ENCODE measurements around the gene DHRSX.
"Not testable (repeated sequence)": the region's sequence is repeated elsewhere in the genome, so short reads cannot be mapped to it uniquely, and the experiment has no call there.

DHRSX gene

DNA sequence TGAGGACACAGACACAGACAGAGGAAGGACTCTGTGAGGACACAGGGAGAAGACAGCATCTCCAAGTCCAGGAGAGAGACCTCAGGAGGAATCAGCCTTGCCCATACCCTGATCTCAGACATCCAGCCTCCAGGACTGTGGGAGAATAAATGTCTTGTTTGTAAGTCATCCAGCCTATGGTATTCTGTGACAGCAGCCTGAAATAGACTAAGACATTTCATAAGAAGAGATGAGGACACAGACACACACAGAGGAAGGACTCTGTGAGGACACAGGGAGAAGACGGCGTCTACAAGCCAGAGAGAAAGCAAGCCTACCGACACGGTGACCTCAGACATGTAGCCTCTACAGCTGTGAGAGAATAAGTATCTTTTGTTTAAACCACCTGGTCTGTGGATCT, 112.1 kb downstream of the DHRSX start:
- FAIRE-seq = no peak

DNA sequence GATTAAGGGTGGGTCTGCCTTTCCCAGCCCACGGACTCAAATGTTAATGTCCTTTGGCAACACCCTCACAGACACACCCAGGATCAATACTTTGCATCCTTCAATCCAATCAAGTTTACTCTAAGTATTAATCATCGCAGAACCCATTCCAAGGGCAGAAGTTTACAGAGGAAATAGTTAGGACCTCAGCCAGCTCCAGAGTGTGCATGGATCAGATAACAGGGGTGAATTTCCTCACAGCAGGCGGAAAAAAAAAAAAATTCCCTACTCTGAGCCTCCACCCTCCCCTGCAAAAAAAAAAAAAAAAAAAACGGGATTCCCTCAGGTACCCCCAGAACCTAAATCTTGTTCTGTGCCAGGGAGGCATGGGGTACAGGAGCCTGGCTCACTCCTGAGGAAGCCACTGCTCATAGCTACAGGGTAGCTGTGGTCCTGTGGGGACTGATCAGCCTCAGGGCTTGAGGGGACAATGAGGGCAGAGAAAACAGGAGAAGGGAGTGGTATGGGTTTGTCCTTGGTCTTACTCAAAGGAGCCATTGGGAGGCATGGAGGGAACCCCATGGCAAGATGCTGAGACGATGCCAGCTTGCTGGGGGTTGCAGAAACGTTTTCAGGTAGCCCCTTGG, 113.0 kb downstream of the DHRSX start:
- FAIRE-seq = no peak

DNA sequence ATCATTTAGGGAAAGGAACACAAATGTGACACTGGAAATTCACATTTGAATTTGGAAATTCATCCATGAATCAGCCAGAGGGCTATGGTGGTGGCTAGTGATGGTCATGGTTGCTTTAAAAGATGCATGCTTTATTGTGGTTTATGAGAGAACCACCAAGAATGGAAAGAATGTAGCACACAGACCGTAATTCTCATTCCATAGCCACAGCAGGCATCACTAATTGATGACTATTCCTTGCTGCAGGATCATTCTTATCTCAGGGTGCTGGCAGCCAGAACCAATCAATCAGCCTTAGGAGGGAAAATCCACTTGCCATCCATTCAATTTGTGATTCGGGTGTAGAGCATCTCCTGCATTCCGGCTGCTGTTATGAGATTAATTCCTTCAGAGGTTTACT, 115.6 kb downstream of the DHRSX start:
- no peak for FAIRE-seq

DNA sequence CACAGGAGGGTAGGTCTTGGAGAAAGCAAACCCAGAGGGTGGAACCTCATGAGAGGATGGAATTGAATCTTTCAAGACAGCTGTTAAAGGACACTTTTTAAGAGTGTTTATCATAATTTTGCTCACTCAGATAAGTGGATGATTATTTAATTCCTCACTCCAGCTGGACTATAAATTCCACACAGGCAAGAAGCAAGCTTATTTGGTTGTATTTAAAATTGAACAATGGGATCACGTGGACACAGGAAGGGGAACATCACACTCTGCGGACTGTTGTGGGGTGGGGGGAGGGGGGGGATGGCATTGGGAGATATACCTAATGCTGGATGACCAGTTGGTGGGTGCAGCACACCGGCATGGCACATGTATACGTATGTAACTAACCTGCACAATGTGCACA, 116.3 kb downstream of the DHRSX start:
- no peak for FAIRE-seq

DNA sequence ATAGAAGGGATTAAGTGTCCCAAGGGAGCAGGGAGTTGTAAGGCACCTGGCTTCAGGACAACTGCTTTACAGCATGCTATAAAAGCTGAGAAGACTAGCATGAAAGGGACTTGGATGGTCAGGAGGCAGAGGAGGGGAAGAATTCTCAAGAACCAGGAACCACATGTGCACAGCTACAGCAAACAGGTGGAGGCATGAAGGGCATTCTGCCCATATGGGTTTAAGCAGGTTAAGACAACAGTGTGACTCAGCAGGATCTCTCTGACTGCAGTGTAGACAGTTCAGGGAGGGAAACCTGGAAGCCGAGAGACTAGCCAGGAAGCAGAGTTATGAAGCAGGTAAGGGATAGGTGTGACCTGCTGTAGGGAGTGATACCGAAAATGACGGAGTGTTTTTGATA, 117.0 kb downstream of the DHRSX start:
- no peak for FAIRE-seq

DNA sequence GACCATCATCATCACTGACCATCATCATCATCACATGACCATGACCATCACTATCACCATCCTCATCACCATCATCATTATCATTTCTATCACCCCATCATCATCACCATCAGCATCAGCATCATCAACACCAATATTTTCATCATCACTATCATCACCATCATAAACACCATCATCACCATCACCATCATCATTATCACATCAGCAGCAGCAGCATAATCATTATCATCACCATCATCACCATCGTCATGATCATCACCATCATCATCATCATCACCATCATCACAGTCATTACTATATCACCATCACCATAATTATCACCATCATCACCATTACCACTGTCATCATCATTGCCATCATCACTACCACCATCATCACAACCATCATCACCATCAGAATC, 117.6 kb downstream of the DHRSX start:
- no peak for FAIRE-seq

DNA sequence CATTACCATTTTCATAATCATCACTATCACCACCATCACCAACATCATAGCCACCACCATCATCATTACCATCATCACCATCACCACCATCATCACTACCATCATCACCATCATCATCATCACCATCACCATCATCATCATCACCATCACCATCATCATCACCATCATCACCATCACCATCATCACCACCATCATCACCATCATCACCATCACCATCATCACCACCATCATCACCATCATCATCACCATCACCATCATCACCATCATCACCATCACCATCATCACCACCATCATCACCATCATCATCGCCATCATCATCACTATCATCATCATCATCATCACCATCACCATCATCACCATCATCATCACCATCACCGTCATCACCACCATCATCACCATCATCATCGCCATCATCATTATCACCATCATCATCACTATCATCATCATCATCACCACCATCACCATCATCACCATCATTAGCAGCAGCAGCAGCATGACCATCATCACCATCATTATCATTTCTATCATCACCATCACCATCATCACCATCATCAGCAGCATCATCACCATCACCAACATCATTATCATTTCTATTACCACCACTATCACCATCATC, 118.2 kb downstream of the DHRSX start:
- FAIRE-seq = not testable (repeated sequence)

DNA sequence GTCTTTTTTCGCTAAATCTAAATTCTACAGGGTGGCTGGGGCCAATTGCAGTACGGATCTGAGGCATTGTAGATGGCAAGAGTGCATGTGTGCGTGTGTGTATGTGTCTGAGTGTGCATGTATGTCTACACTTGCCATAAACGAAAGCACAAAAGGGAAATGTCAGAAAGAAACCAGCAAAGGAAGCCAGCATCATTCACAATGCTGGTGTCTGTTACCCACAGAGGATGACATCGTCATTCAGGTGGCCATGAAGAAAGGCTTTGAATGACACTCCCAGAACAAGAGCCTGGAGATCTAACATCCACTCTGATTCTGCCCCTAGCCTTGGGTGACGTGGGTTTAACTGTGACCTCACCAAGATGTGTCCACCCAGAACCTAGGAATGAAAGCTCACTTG, 124.6 kb downstream of the DHRSX start:
- FAIRE-seq = no peak

DNA sequence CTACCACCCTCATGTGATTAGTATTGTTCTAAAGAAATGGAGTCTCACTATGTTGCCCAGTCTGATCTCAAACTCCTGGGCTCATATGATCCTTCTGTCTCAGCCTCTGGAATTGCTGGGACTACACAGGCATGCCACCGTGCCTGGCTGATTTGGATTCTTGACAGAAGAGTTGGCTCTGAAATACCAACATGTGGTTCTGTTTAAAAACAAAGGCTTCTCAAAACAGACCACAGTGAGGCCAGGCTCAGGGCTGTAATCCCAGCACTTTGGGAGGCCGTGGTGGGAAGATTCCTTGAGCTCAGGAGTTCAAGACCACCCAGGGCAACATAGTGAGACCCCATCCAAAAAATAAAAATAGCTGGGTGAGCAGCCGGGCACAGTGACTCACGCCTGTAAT, 126.7 kb downstream of the DHRSX start:
- FAIRE-seq = no peak

DNA sequence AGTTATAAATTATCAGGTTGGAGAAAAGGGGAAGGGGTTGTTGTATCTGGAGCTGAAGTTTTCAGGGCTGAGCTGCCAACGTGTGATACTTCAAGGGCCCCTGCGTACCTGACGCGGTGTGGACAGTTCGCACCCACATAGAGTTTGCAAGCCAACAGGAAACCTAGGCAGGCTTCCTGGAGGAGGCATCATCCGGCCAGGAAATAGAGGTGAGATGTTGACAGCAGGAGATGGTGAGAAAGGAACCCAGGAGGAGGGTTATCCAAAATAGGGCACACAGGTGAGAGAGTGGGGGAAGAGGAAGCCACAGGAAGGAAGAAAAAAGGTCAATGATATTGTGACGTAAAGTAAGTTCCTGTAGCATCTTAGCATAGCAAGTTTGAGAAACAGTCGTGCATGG, 127.2 kb downstream of the DHRSX start:
- FAIRE-seq = no peak

DNA sequence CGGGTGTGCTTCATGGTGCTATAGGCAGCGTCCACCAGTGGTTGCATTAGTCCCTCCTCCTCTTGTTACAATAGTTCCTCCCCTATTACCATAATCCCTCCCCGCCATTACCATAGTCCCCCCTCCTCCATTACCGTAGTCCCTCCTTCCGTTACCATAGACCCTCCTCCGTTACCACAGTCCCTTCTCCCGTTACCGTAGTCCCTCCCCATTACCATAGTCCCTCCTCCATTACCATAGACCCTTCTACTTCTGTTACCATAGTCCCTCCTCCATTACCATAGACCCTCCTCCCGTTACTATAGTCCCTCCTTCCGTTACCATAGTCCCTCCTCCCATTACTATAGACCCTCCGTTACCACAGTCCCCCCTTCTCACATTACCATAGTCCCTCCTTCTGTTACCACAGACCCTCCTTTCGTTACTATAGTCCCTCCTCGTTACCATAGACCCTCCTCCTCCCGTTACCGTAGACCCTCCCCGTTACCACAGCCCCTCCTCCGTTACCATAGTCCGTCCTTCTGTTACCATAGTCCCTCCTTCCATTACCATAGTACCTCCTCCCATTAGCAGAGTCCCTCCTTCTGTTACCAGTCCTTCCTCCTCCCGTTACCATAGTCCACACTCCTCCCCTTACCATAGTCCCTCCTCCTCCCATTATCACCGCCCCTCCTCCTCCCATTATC, 129.6 kb downstream of the DHRSX start:
- FAIRE-seq = no peak

DNA sequence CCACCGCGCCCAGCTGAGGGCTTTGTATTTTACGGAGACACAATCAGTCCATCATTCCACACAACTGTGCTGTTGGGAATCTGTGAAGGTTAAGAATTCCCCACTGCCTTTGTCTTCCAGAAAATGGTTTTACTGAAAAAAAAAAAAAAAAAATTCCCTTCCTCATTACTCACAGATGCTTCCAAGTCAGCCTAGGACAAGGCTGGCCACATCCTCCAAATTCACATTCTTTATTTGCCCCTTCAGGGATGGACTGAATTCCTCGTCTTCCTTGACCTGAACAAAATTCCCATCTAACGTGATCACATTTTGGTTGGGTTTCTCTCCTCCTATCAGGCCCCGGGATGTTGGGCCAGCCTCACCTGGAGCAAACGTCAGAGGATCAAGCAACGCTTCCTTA, 130.3 kb downstream of the DHRSX start:
- no peak for FAIRE-seq

DNA sequence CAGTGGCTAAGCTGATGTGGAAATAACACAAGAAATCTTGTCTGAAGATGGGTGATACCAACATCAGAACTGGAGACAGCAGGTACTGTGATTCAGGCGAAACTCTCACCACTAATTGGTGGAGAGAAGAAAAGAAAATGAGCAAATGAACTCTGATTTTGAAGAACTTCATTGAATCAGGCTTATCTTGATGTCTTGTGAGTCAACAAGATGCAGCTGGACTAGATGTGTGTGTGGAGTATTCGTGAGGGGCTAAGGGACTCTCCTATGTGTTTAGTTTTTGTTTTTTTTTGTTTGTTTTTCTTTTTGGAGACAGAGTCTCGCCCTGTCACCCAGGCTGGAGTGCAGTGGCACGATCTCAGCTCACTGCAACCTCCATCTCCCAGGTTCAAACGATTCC, 131.6 kb downstream of the DHRSX start:
- FAIRE-seq = no peak

DNA sequence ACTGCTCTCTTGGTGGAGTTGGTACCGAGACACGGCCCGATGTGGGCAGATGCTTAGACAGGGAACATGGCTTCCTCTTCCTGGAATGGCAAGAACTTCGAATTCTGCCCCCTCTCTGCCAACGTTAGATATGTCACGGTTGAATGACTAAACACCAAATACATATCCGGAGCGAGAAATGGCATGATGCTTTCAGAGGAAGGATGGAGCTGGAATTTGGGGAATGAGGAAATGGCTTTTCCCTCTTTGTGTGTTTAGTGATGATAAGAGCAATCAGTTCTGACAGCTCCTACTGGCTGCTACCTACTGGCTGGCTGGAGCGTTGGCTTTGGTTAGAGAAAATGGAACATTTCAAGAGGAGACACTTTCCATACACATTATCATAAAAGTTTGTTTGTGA, 140.0 kb downstream of the DHRSX start:
- no peak for FAIRE-seq

DNA sequence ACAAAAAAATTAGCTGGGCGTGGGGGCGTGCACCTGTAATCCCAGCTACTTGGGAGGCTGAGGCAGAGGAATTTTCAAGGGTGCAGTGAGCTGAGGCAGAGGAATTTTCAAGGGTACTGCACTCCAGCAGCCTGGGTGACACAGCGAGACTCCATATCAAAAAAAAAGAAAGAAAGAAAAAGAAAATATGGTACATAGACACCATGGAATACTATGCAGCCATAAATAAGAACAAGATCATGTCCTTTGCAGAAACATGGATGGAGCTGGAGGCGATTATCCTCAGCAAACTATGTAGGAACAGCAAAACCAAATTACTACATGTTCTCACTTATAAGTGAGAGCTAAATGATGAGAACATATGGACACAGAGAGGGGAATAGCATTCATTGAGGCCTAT, 141.3 kb downstream of the DHRSX start:
- FAIRE-seq = not testable (repeated sequence)

DNA sequence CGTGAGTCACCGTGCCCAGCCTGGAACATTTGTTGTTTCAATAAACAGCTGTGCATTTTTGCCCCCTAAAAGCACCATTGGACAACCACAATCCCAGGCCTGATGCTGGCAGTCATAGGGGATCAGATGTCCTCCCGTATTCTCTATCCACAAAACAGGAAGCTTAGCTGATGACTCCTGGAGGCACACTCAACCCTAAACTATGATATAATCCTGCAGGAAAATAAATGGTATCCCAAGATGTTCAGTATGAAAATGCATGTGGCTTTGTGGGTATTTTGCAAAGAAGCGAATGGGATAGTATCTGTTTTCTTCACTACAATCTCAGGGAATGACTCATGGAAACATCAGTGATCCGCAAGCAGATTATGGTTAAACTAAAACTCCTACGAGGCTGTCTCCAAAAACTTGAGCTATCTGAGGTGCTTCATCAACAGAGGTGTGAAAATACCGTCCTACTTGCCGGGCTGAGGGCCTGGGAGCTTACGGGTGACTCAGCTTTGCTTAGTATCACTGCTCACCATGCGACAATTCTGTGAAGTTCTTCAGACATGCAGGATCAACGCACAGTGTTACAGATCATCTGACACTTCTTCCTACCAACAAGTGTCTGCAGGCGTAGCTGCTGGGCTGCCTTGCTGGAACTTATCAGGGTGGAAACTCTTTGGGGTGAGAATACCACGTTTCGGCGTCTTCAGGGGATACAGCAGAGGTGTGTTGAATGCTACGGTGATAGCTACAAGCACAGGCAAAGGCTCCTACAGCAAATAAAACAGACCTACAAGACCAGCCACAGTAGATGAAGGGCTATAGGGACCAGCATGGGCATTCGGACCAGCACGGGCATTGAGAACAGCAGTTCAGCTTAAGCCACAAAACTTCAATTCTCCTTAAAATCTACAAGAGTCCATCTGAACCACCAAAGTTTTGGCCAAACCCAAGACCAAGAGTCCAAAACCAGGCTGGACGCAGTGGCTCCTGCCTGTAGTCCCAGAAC, 148.5 kb downstream of the DHRSX start:
- FAIRE-seq = no peak

DNA sequence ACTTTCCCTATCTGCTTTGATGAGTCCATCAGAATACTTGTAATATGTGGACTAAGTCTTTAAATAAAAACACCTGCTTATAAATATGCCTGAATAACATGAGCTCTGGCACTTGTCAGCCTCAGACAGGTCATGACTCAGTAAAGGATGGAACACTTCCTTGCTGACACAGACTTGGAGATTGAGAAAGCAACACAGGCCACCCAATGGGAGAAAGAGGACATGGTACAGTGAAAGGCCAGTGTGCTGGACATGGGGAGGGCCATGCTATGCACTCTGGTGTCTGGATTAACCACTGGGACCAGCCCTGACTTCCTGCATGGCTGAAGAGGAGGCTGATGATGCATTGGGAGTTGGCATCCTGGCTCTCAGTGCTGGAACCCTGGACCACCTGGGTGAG, 149.5 kb downstream of the DHRSX start:
- no peak for FAIRE-seq

DNA sequence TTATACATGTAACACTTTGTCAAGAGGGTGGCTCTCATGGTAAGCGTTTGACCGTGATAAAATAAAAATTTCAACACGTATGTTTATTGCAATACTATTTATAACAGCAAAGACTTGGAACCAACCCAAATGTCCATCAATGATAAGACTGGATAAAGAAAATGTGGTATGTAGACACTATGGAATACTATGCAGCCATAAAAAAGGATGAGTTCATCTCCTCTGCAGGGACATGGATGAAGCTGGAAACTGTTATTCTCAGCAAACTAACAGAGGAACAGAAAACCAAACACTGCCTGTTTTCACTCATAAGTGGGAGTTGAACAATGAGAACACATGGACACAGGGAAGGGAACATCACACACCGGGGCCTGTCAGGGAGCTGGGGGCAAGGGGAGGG, 150.1 kb downstream of the DHRSX start:
- not testable (repeated sequence) for FAIRE-seq

DNA sequence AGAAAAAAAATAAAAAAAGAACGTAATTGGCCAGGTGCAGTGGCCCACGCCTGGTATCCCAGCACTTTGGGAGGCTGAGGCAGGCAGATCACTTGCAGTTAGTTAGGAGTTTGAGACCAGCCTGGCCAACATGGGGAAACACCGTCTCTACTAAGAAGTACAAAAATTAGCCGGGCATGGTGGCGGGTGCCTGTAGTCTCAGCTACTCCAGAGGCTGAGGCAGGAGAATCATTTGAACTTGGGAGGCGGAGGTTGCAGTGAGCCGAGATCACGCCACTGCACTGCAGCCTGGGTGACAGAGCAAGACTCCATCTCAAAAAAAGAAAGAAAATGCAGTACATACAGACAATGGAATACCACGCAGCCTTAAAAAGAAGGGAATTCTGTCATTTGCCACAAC, 150.7 kb downstream of the DHRSX start:
- not testable (repeated sequence) for FAIRE-seq

DNA sequence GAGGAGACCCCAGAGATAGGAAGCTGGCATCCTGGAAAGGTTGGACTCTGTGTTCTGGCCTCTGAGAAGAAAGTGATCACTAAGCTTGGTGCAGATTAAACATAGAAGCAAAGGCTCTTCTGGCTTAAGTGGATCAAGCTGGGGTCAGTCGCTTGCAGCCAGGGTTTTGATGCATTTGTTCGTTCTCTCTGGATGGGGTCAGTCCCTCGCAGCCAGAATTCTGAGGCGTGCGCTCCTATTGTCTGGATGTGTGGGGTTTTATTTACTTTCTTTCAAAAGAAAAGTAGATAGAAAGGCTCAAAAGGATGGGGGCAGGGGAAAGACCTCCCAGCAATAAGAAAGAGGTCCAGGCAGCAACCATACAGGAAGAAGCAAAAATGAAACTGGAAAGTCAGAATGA, 152.6 kb downstream of the DHRSX start:
- no peak for FAIRE-seq

DNA sequence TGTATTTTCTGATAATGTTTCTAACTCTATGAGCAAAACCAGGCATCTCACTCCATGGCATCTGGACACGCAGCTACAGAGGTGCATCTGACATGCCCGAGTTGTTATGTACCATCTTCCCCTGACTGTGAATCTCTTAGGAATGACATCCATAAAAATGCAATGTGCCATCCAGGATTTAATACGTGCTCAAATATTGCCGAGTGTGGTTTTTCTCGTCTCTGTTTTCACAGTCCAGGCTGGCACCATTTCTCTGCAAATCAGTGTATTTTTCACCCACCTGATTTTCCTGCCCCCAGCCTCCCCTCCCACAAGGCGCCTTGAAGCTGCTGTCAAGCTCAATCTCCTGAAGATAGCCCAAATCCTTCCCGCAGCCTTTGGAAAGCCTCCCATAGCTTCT, 154.6 kb downstream of the DHRSX start:
- FAIRE-seq = no peak

DNA sequence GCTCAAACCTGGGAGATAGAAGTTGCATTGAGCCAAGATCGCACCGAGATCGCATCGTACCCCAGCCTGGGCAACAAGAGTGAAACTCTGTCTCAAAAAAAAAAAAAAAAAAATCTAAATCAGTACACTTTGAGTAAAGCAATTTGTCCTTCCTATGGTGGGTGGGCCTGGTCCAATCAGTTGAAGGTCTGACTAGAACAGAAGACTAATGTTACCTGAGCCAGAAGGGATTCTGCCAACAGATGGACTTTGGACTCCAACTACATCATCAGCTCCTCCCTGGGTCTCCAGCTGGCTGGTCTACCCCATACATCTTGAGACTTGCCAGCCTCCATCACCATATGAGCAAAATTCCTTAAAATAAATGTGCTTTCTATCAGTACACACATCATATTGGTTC, 155.2 kb downstream of the DHRSX start:
- FAIRE-seq = no peak

DNA sequence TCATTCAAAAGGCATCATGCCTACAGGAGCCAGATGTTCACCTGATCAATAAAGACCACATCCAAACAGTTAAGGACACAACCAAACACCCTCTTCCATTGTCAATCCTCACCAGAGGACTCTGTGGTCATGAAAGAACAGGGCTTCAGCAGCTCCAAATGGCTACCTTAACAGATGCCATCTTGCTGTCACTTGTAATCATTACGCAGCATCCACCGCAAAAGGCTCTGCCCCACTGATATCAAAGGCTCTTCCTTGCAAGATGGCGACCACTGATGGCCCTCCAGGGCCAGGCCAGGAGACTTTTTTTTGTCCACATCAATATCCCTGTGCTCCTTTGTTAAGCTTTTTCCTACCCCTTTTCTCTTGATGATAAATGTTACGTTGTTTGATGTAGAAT, 157.4 kb downstream of the DHRSX start:
- no peak for FAIRE-seq
